IgD-negative memory B cell (primary cell): ENCODE data around the gene C9orf153. TPM values are rescaled to one million over a fixed set of nuclear protein-coding genes. Genes with fewer than 3 reads are reported as not detected.

Experiments used
- H3K27ac Mint-ChIP-seq, 3 donors: one replicate each; pipeline ENCODE4 v1.8.0; 2020 to 2022; ENCODE audit warnings: mild to moderate bottlenecking in 3 of 3, mixed read lengths in 3 of 3, moderate library complexity in 1 of 3
- H3K27me3 Mint-ChIP-seq: one replicate; pipeline ENCODE4 v1.8.0; 2021; ENCODE audit warnings: mixed read lengths
- H3K36me3 Mint-ChIP-seq: one replicate; pipeline ENCODE4 v1.8.0; 2020; ENCODE audit warnings: mild to moderate bottlenecking, mixed read lengths
- H3K4me1 Mint-ChIP-seq, 3 donors: one replicate each; pipeline ENCODE4 v1.8.0; 2020 to 2022; ENCODE audit warnings: mixed read lengths in 3 of 3, mild to moderate bottlenecking in 1 of 3
- H3K4me3 Mint-ChIP-seq, 4 donors: one replicate each; pipeline ENCODE4 v1.8.0; 2020 to 2022; ENCODE audit warnings: mild to moderate bottlenecking in 4 of 4, mixed read lengths in 4 of 4, moderate library complexity in 3 of 4
- H3K9me3 Mint-ChIP-seq, 3 donors: one replicate each; pipeline ENCODE4 v1.8.0; 2020 to 2021; ENCODE audit warnings: mixed read lengths in 3 of 3, mild to moderate bottlenecking in 1 of 3
- polyA plus RNA-seq: library from polyadenylated mRNA; unstranded; fragments of 300-500 nt; fragmentation: Illumina TruSeq; gene quantifications from one replicate; pipeline ENCODE4 v1.2.3, GENCODE V29; 2021

Gene C9orf153
- polyA plus RNA-seq, 1 donor from 2014 or later: 0.14 TPM

GRCh38 chr9:86187121-86187520 is 72.3 kb downstream of the C9orf153 start:
- H3K36me3 Mint-ChIP-seq: no peaks in the 10 kb centered on the region
- H3K4me3 Mint-ChIP-seq: no peak overlapping the region
- H3K4me1 Mint-ChIP-seq: no peaks in the 10 kb centered on the region
- H3K27ac Mint-ChIP-seq: no peak overlapping the region
- peaks cover 6 to 13% (median 7%) of the 10 kb centered on the region in 3 donors for H3K9me3 Mint-ChIP-seq
- H3K27me3 Mint-ChIP-seq: peaks cover 5% of the 10 kb centered on the region

DNA sequence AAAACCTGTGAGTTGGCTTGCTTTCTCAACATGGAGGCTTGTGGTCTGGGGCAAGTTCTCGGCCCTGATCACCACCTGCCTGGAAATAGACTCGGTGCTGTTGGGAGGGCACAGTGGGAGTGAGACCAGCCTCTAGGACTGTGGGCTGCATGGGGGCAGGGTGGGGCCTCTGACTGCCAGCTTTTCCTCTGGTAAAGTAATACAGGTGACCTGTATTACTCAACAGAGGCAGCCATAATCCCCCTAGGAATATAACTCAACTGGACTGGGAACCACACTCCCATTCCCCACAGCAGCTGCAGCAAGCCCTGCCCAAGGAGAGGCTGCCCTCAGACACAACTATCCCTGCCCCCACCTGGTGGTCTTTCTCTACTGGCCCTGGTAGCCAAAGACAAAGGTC is 72.8 kb downstream of the C9orf153 start:
- no peaks in the 10 kb centered on the region for H3K36me3 Mint-ChIP-seq
- H3K9me3 Mint-ChIP-seq: peaks cover 4 to 13% (median 7%) of the 10 kb centered on the region in 3 donors
- H3K27me3 Mint-ChIP-seq: peaks cover 5% of the 10 kb centered on the region
- H3K4me3 Mint-ChIP-seq: no peak overlapping the region
- no peaks in the 10 kb centered on the region for H3K4me1 Mint-ChIP-seq
- no peak overlapping the region for H3K27ac Mint-ChIP-seq

GRCh38 chr9:86185872-86186271 is 73.6 kb downstream of the C9orf153 start:
- Mint-ChIP-seq H3K27me3 (peaks cover 5% of the 10 kb centered on the region), H3K27ac (no peak overlapping the region), H3K4me1 (no peaks in the 10 kb centered on the region), H3K9me3 (peaks cover 2 to 13% (median 4%) of the 10 kb centered on the region in 3 donors), H3K36me3 (no peaks in the 10 kb centered on the region), H3K4me3 (no peak overlapping the region)

- H3K27ac Mint-ChIP-seq: no peak overlapping the region
- no peak overlapping the region for H3K4me3 Mint-ChIP-seq
- peaks cover 3% of the 10 kb centered on the region for H3K27me3 Mint-ChIP-seq
- H3K36me3 Mint-ChIP-seq: no peaks in the 10 kb centered on the region
- H3K4me1 Mint-ChIP-seq: no peaks in the 10 kb centered on the region
- peaks cover 2 to 7% (median 4%) of the 10 kb centered on the region in 3 donors for H3K9me3 Mint-ChIP-seq
Measured at GRCh38 chr9:86184138-86184524, 75.3 kb downstream of the C9orf153 start.

DNA sequence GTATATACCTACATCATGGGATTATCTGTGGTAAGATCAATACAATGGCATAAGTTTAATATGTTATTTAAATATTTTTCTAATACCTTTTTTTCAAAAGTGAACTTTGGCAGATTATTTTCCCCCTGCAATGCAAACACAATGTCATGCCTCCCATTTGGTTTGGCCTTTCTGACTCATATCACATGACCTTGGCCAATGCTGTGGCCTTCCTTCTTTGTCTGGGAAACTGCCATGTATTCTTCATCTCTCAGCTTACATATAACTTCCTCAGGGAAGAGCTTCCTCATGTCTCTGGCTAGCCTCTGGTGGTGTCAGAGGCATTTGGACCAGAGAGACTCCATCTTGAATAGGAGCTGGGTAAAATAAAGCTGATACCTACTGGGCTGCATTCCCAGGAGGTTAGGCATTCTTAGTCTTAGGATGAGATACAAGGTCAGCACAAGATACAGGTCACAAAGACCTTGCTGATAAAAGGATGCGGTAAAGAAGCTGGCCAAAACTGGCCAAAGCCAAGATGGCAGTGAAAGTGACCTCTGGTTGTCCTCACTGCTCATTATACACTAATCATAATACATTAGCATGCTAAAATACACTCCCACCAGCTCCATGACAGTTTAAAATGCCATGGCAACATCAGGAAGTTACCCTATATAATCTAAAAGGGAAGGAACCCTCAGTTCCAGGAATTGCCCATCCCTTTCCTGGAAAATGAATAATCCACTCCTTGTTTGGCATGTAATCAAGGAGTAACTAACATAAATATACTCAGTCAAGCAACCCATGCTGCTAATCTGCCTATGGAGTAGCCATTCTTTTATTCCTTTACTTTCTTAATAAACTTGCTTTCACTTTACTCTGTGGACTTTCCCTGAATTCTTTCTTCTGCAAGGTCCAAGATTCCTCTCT is 76.0 kb downstream of the C9orf153 start:
- Mint-ChIP-seq H3K4me3 (no peak overlapping the region), H3K27ac (no peak overlapping the region), H3K9me3 (peaks cover 2 to 3% (median 2%) of the 10 kb centered on the region in 3 donors), H3K36me3 (no peaks in the 10 kb centered on the region), H3K4me1 (no peaks in the 10 kb centered on the region), H3K27me3 (peaks cover 3% of the 10 kb centered on the region)

- H3K27ac Mint-ChIP-seq: no peak overlapping the region
- H3K9me3 Mint-ChIP-seq: peaks cover 0 to 2% (median 0%) of the 10 kb centered on the region in 3 donors
- H3K27me3 Mint-ChIP-seq: peaks cover 3% of the 10 kb centered on the region
- H3K36me3 Mint-ChIP-seq: no peaks in the 10 kb centered on the region
- H3K4me1 Mint-ChIP-seq: no peaks in the 10 kb centered on the region
- no peak overlapping the region for H3K4me3 Mint-ChIP-seq
Measured at GRCh38 chr9:86181379-86182315, 77.8 kb downstream of the C9orf153 start.

DNA sequence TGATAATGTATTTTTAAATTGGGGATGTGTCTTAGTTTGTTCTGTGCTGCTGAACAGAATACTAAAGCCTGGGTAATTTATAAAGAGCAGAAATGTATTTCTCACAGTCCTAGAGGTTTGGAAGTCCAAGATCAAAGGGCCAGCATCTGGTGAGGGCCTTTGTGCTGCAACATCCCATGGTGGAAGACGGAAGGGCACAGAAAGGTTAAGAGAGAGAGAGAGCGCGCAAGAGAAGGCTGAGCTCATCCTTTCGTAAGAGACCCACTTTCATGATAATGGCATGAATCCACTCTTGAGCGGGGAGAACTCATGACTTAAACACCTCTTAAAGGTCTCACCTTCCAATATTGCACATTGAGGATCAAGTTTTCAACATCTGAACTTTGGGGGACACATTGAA is 81.0 kb downstream of the C9orf153 start:
- Mint-ChIP-seq H3K4me1 (no peaks in the 10 kb centered on the region), H3K36me3 (no peaks in the 10 kb centered on the region), H3K27me3 (no peaks in the 10 kb centered on the region), H3K9me3 (no peaks in the 10 kb centered on the region), H3K27ac (no peak overlapping the region), H3K4me3 (no peak overlapping the region)

GRCh38 chr9:86177995-86178394 is 81.5 kb downstream of the C9orf153 start:
- H3K27me3 Mint-ChIP-seq: no peaks in the 10 kb centered on the region
- no peaks in the 10 kb centered on the region for H3K9me3 Mint-ChIP-seq
- H3K27ac Mint-ChIP-seq: no peak overlapping the region
- H3K36me3 Mint-ChIP-seq: no peaks in the 10 kb centered on the region
- no peak overlapping the region for H3K4me3 Mint-ChIP-seq
- H3K4me1 Mint-ChIP-seq: no peaks in the 10 kb centered on the region

DNA sequence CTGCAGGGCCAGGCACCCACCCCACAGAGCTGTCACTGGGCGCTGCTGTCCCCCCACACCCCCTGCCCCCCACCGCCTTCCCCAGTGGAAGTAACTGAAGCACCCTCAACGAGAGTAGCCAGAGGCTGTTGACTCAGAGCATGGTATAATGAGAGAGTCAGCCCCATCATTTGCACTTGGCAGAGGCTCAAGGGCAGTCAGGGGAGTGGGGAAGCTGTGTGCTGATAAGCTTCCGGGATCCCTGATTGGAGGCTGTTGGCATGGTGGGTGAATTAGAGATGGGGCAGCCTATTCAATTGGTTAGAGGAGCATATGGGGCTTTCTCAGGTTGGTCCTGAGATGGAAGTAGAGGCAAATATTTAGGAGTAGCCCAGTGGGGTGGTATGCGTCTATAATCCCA is 83.0 kb downstream of the C9orf153 start:
- no peak overlapping the region for H3K27ac Mint-ChIP-seq
- H3K27me3 Mint-ChIP-seq: no peaks in the 10 kb centered on the region
- no peak overlapping the region for H3K4me3 Mint-ChIP-seq
- peaks cover 2% of the 10 kb centered on the region for H3K36me3 Mint-ChIP-seq
- no peaks in the 10 kb centered on the region for H3K4me1 Mint-ChIP-seq
- no peaks in the 10 kb centered on the region for H3K9me3 Mint-ChIP-seq

GRCh38 chr9:86175743-86176456 is 83.6 kb downstream of the C9orf153 start:
- Mint-ChIP-seq H3K4me3 (no peak overlapping the region), H3K9me3 (no peaks in the 10 kb centered on the region), H3K27ac (no peak overlapping the region), H3K36me3 (peaks cover 2% of the 10 kb centered on the region), H3K27me3 (no peaks in the 10 kb centered on the region), H3K4me1 (no peaks in the 10 kb centered on the region)

- Mint-ChIP-seq H3K4me1 (no peaks in the 10 kb centered on the region), H3K36me3 (peaks cover 2% of the 10 kb centered on the region), H3K4me3 (no peak overlapping the region), H3K27me3 (no peaks in the 10 kb centered on the region), H3K27ac (no peak overlapping the region), H3K9me3 (no peaks in the 10 kb centered on the region)
Measured at GRCh38 chr9:86175223-86175622, 84.2 kb downstream of the C9orf153 start.

Other genes with a start within 250 kb of the C9orf153 start
- gene GOLM1, start 160.1 kb downstream of the C9orf153 start, polyA plus RNA-seq: 1.5 TPM
- 27.5 TPM for gene ISCA1, start 22.9 kb upstream of the C9orf153 start, polyA plus RNA-seq
- 26.2 TPM for gene TUT7, start 94.8 kb upstream of the C9orf153 start, polyA plus RNA-seq